WTC11 (cell line): ENCODE results near the gene MARK3. TPM values are rescaled to one million over a fixed set of nuclear protein-coding genes. Genes with fewer than 3 reads are reported as not detected.

ENCODE experiments used
- ATAC-seq: fragments of 200-7000 bp; cut with Tn5 transposase; 2 replicates; pipeline ENCODE4 v1.10.0; 2021; ENCODE audit warnings: mild to moderate bottlenecking, moderate library complexity
- CTCF ChIA-PET: fragments of 300-600 bp; sonication (Branson Sonifier 250); formaldehyde crosslinking; loops from one replicate; lab custom pipeline; 2021; ENCODE audit warnings: antibody characterized with exemption; lab: Charles Lee
- POLR2A ChIA-PET: fragments of 350-600 bp; sonication (Branson Sonifier 250); formaldehyde crosslinking; loops from one replicate; lab custom pipeline; 2021; ENCODE audit warnings: antibody characterized with exemption; lab: Charles Lee
- DNase-seq: peaks from one replicate; pipeline ENCODE4 v3.0.0; 2021; ENCODE audit warnings: low spot score
- H3K27ac Mint-ChIP-seq: 2 replicates; pipeline ENCODE4 v1.8.0; 2021; ENCODE audit warnings: mixed read lengths
- H3K27me3 Mint-ChIP-seq: 2 replicates; pipeline ENCODE4 v1.8.0; 2021; ENCODE audit warnings: low read depth, mild to moderate bottlenecking, moderate library complexity, mixed read lengths
- H3K36me3 Mint-ChIP-seq: 2 replicates; pipeline ENCODE4 v1.8.0; 2021; ENCODE audit warnings: mixed read lengths
- H3K4me1 Mint-ChIP-seq: 2 replicates; pipeline ENCODE4 v1.8.0; 2022; ENCODE audit warnings: mixed read lengths
- H3K4me3 Mint-ChIP-seq: 2 replicates; pipeline ENCODE4 v1.8.0; 2021; ENCODE audit warnings: mild to moderate bottlenecking, moderate library complexity, mixed read lengths
- H3K9me3 Mint-ChIP-seq: 2 replicates; pipeline ENCODE4 v1.8.0; 2021; ENCODE audit warnings: mixed read lengths
- ATF1 ChIP-seq: sonication (generic); formaldehyde crosslinking; IDR thresholded peaks from 2 replicates; pipeline ENCODE4 v1.8.1; 2023; ENCODE audit warnings: mild to moderate bottlenecking, moderate library complexity, missing genetic modification reagents
- ATF2 ChIP-seq: sonication (generic); formaldehyde crosslinking; IDR thresholded peaks from 2 replicates; pipeline ENCODE4 v1.8.1; 2022; ENCODE audit warnings: low read depth, missing genetic modification reagents, borderline replicate concordance
- ETV6 ChIP-seq: sonication (generic); formaldehyde crosslinking; IDR thresholded peaks from 2 replicates; pipeline ENCODE4 v1.8.1; 2022; ENCODE audit warnings: mild to moderate bottlenecking, missing genetic modification reagents
- FOXP4 ChIP-seq: sonication (generic); formaldehyde crosslinking; IDR thresholded peaks from 2 replicates; pipeline ENCODE4 v1.8.0; 2022; ENCODE audit warnings: mild to moderate bottlenecking, missing genetic modification reagents
- IRF1 ChIP-seq: sonication (generic); formaldehyde crosslinking; IDR thresholded peaks from 2 replicates; pipeline ENCODE4 v1.8.0; 2023; ENCODE audit warnings: missing genetic modification reagents
- MLX ChIP-seq: sonication (generic); formaldehyde crosslinking; IDR thresholded peaks from 2 replicates; pipeline ENCODE4 v1.8.1; 2023; ENCODE audit warnings: mild to moderate bottlenecking, missing genetic modification reagents, moderate library complexity
- OVOL2 ChIP-seq: fragments of 250-450 bp; sonication (Bioruptor Pico); IDR thresholded peaks from 2 replicates; pipeline ENCODE4 v1.9.0; 2021; ENCODE audit warnings: mild to moderate bottlenecking, borderline replicate concordance
- PRRX2 ChIP-seq: fragments of 250-450 bp; sonication (Bioruptor Pico); IDR thresholded peaks from 2 replicates; pipeline ENCODE4 v1.8.0; 2021; ENCODE audit warnings: mild to moderate bottlenecking
- SMAD3 ChIP-seq: sonication (generic); formaldehyde crosslinking; IDR thresholded peaks from 2 replicates; pipeline ENCODE4 v1.8.0; 2022; ENCODE audit warnings: missing genetic modification reagents, mild to moderate bottlenecking, borderline replicate concordance
- TEAD4 ChIP-seq: sonication (generic); formaldehyde crosslinking; IDR thresholded peaks from 2 replicates; pipeline ENCODE4 v1.8.0; 2022; ENCODE audit warnings: mild to moderate bottlenecking, missing genetic modification reagents
- ZBTB21 ChIP-seq: sonication (generic); formaldehyde crosslinking; IDR thresholded peaks from 2 replicates; pipeline ENCODE4 v1.8.1; 2023; ENCODE audit warnings: mild to moderate bottlenecking, missing genetic modification reagents, borderline replicate concordance
- ZNF219 ChIP-seq: sonication (generic); formaldehyde crosslinking; IDR thresholded peaks from 2 replicates; pipeline ENCODE4 v1.8.0; 2023; ENCODE audit warnings: missing genetic modification reagents, mild to moderate bottlenecking, borderline replicate concordance
- ZNF232 ChIP-seq: sonication (generic); formaldehyde crosslinking; IDR thresholded peaks from 2 replicates; pipeline ENCODE4 v1.8.0; 2022; ENCODE audit warnings: mild to moderate bottlenecking, missing genetic modification reagents
- total RNA-seq: library from RNA; stranded (reverse); gene quantifications from 3 replicates; pipeline ENCODE4 v1.2.3, GENCODE V29; 2021
- TF ChIP-seq, protein P1 (sequence below): sonication (generic); formaldehyde crosslinking; IDR thresholded peaks from 2 replicates; pipeline ENCODE4 v1.8.0; 2022; ENCODE audit warnings: mild to moderate bottlenecking, missing genetic modification reagents
- TF ChIP-seq, protein P2 (sequence below): fragments of 250-450 bp; sonication (Bioruptor Pico); IDR thresholded peaks from 2 replicates; pipeline ENCODE4 v1.9.0; 2021; ENCODE audit warnings: mild to moderate bottlenecking
- TF ChIP-seq, protein P3 (sequence below): fragments of 250-450 bp; sonication (Bioruptor Pico); IDR thresholded peaks from 2 replicates; pipeline ENCODE4 v1.9.0; 2021; ENCODE audit warnings: mild to moderate bottlenecking, borderline replicate concordance
- TF ChIP-seq, protein P4 (sequence below): sonication (generic); formaldehyde crosslinking; conservative IDR thresholded peaks from 2 replicates; pipeline ENCODE4 v1.8.1; 2023; ENCODE audit warnings: mild to moderate bottlenecking, low read depth, missing genetic modification reagents, moderate library complexity

Gene MARK3
- total RNA-seq, 1 experiment from 2014 or later: 93.7 TPM

GRCh38 chr14:103398427-103399195, 13.4 kb downstream of the MARK3 start:
- POLR2A ChIA-PET: no interaction called here
- TF ChIP-seq ATF2: no peak
- TF ChIP-seq ZNF219: no peak
- TF ChIP-seq, protein P1, sequence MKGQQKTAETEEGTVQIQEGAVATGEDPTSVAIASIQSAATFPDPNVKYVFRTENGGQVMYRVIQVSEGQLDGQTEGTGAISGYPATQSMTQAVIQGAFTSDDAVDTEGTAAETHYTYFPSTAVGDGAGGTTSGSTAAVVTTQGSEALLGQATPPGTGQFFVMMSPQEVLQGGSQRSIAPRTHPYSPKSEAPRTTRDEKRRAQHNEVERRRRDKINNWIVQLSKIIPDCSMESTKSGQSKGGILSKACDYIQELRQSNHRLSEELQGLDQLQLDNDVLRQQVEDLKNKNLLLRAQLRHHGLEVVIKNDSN: no peak
- TF ChIP-seq SMAD3 (CRISPR knock-in tag): no peak
- TF ChIP-seq OVOL2 (CRISPR knock-in tag): no peak
- TF ChIP-seq TEAD4 (CRISPR knock-in tag): no peak
- TF ChIP-seq, protein P2, sequence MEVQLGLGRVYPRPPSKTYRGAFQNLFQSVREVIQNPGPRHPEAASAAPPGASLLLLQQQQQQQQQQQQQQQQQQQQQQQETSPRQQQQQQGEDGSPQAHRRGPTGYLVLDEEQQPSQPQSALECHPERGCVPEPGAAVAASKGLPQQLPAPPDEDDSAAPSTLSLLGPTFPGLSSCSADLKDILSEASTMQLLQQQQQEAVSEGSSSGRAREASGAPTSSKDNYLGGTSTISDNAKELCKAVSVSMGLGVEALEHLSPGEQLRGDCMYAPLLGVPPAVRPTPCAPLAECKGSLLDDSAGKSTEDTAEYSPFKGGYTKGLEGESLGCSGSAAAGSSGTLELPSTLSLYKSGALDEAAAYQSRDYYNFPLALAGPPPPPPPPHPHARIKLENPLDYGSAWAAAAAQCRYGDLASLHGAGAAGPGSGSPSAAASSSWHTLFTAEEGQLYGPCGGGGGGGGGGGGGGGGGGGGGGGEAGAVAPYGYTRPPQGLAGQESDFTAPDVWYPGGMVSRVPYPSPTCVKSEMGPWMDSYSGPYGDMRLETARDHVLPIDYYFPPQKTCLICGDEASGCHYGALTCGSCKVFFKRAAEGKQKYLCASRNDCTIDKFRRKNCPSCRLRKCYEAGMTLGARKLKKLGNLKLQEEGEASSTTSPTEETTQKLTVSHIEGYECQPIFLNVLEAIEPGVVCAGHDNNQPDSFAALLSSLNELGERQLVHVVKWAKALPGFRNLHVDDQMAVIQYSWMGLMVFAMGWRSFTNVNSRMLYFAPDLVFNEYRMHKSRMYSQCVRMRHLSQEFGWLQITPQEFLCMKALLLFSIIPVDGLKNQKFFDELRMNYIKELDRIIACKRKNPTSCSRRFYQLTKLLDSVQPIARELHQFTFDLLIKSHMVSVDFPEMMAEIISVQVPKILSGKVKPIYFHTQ (CRISPR knock-in tag): no peak
- TF ChIP-seq ATF1: no peak
- no peak for TF ChIP-seq MLX (CRISPR knock-in tag)
- TF ChIP-seq ETV6: no peak
- TF ChIP-seq FOXP4 (CRISPR knock-in tag): no peak
- TF ChIP-seq PRRX2 (CRISPR knock-in tag): no peak
- TF ChIP-seq IRF1 (CRISPR knock-in tag): no peak
- no peak for TF ChIP-seq ZNF232 (CRISPR knock-in tag)
- TF ChIP-seq ZBTB21 (CRISPR knock-in tag): no peak
- TF ChIP-seq, protein P3, sequence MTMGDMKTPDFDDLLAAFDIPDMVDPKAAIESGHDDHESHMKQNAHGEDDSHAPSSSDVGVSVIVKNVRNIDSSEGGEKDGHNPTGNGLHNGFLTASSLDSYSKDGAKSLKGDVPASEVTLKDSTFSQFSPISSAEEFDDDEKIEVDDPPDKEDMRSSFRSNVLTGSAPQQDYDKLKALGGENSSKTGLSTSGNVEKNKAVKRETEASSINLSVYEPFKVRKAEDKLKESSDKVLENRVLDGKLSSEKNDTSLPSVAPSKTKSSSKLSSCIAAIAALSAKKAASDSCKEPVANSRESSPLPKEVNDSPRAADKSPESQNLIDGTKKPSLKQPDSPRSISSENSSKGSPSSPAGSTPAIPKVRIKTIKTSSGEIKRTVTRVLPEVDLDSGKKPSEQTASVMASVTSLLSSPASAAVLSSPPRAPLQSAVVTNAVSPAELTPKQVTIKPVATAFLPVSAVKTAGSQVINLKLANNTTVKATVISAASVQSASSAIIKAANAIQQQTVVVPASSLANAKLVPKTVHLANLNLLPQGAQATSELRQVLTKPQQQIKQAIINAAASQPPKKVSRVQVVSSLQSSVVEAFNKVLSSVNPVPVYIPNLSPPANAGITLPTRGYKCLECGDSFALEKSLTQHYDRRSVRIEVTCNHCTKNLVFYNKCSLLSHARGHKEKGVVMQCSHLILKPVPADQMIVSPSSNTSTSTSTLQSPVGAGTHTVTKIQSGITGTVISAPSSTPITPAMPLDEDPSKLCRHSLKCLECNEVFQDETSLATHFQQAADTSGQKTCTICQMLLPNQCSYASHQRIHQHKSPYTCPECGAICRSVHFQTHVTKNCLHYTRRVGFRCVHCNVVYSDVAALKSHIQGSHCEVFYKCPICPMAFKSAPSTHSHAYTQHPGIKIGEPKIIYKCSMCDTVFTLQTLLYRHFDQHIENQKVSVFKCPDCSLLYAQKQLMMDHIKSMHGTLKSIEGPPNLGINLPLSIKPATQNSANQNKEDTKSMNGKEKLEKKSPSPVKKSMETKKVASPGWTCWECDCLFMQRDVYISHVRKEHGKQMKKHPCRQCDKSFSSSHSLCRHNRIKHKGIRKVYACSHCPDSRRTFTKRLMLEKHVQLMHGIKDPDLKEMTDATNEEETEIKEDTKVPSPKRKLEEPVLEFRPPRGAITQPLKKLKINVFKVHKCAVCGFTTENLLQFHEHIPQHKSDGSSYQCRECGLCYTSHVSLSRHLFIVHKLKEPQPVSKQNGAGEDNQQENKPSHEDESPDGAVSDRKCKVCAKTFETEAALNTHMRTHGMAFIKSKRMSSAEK (CRISPR knock-in tag): no peak
- TF ChIP-seq, protein P4, sequence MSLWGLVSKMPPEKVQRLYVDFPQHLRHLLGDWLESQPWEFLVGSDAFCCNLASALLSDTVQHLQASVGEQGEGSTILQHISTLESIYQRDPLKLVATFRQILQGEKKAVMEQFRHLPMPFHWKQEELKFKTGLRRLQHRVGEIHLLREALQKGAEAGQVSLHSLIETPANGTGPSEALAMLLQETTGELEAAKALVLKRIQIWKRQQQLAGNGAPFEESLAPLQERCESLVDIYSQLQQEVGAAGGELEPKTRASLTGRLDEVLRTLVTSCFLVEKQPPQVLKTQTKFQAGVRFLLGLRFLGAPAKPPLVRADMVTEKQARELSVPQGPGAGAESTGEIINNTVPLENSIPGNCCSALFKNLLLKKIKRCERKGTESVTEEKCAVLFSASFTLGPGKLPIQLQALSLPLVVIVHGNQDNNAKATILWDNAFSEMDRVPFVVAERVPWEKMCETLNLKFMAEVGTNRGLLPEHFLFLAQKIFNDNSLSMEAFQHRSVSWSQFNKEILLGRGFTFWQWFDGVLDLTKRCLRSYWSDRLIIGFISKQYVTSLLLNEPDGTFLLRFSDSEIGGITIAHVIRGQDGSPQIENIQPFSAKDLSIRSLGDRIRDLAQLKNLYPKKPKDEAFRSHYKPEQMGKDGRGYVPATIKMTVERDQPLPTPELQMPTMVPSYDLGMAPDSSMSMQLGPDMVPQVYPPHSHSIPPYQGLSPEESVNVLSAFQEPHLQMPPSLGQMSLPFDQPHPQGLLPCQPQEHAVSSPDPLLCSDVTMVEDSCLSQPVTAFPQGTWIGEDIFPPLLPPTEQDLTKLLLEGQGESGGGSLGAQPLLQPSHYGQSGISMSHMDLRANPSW (CRISPR knock-in tag): no peak
- H3K27ac Mint-ChIP-seq: peak overlapping the region; percentile 52
- ATAC-seq: no peak
- H3K9me3 Mint-ChIP-seq: peaks cover 6% of the 10 kb centered on the region; the same call in 1 of the 2 replicates
- H3K27me3 Mint-ChIP-seq: no peaks in the 10 kb centered on the region
- no peak for DNase-seq
- H3K36me3 Mint-ChIP-seq: no peaks in the 10 kb centered on the region
- peaks cover 67% of the 10 kb centered on the region for H3K4me1 Mint-ChIP-seq
- H3K4me3 Mint-ChIP-seq: no peak overlapping the region
- CTCF ChIA-PET: interaction anchor here (1.9 kb wide), 1 partner anchor 8 kb away, joined by 14 read pairs; no protein-coding TSS in a partner anchor
